PC-9 (cell line): ENCODE data around the gene OGDH. TPM values are rescaled to one million over a fixed set of nuclear protein-coding genes. Genes with fewer than 3 reads are reported as not detected.

Experiments used
- BruUV-seq: library from RNA; stranded (reverse); fragments of 400-500 nt; replicated peaks from 2 replicates; lab custom pipeline; 2021; lab: Mats Ljungman, UMichigan
- CTCF ChIA-PET: fragments of 300-600 bp; sonication (Branson Sonifier 250); formaldehyde crosslinking; loops from one replicate; lab custom pipeline; 2022; ENCODE audit warnings: antibody characterized with exemption; lab: Charles Lee
- POLR2A ChIA-PET: fragments of 300-600 bp; sonication (Branson Sonifier 250); formaldehyde crosslinking; loops from one replicate; lab custom pipeline; 2022; ENCODE audit warnings: antibody characterized with exemption; ENCODE audit not compliant: unreplicated experiment; lab: Charles Lee
- DNase-seq, 2 experiments: peaks; one replicate each; pipeline versions ENCODE4 v3.0.0 to v3.0.0-alpha.2; 2015 to 2022; ENCODE audit warnings: mixed read lengths in 1 of 2
- H2AFZ ChIP-seq: fragments of 200-600 bp; sonication (generic); 2 replicates; pipeline ENCODE4 v1.8.1; 2017; ENCODE audit warnings: antibody characterized with exemption
- H3F3A ChIP-seq: fragments of 200-600 bp; sonication (generic); 2 replicates; pipeline ENCODE4 v1.8.1; 2017; ENCODE audit warnings: antibody characterized with exemption, mild to moderate bottlenecking, low read depth; ENCODE audit not compliant: insufficient read depth
- H3K27ac ChIP-seq: fragments of 200-600 bp; sonication (generic); 2 replicates; pipeline ENCODE4 v1.6.1; 2016; ENCODE audit warnings: mixed run types
- H3K27me3 ChIP-seq: fragments of 200-600 bp; sonication (generic); 2 replicates; pipeline ENCODE4 v1.6.1; 2016; ENCODE audit warnings: low read depth, mixed run types; ENCODE audit not compliant: insufficient read depth
- H3K36me3 ChIP-seq: fragments of 200-600 bp; sonication (generic); 2 replicates; pipeline ENCODE4 v1.6.1; 2016; ENCODE audit warnings: low read depth, mixed run types
- H3K4me1 ChIP-seq: fragments of 200-600 bp; sonication (generic); replicated peaks from 2 replicates; pipeline ENCODE4 v1.6.1; 2016; ENCODE audit warnings: mixed run types; ENCODE audit not compliant: insufficient read depth
- H3K4me2 ChIP-seq: fragments of 200-600 bp; sonication (generic); 2 replicates; pipeline ENCODE4 v1.6.1; 2017; ENCODE audit warnings: mixed run types
- H3K4me3 ChIP-seq: fragments of 200-600 bp; sonication (generic); 2 replicates; pipeline ENCODE4 v1.6.1; 2016; ENCODE audit warnings: mixed run types
- H3K79me2 ChIP-seq: fragments of 200-600 bp; sonication (generic); 2 replicates; pipeline ENCODE4 v1.6.1; 2017; ENCODE audit warnings: low read depth, mixed run types
- H3K9me2 ChIP-seq: fragments of 200-600 bp; sonication (generic); 2 replicates; pipeline ENCODE4 v1.8.1; 2017; ENCODE audit warnings: mild to moderate bottlenecking; ENCODE audit not compliant: insufficient read depth
- H3K9me3 ChIP-seq: fragments of 200-600 bp; sonication (generic); 2 replicates; pipeline ENCODE4 v1.8.1; 2016; ENCODE audit warnings: low read depth; ENCODE audit not compliant: insufficient read depth
- H4K20me1 ChIP-seq: fragments of 200-600 bp; sonication (generic); 2 replicates; pipeline ENCODE4 v1.8.1; 2017; ENCODE audit not compliant: insufficient read depth
- CTCF ChIP-seq: fragments of 200-600 bp; sonication (generic); conservative IDR thresholded peaks from 2 replicates; pipeline ENCODE4 v1.6.1; 2017; ENCODE audit warnings: mixed run types, antibody characterized with exemption, mild to moderate bottlenecking, moderate library complexity
- EZH2 ChIP-seq: fragments of 200-600 bp; sonication (generic); IDR thresholded peaks from 2 replicates; pipeline ENCODE4 v1.8.0; 2017; ENCODE audit warnings: antibody characterized with exemption, low read depth
- intact Hi-C: fragments of 100-400 bp; cut with micrococcal nuclease; formaldehyde crosslinking; loops from one replicate; pipeline ENCODE4 v1.10.0; 2022; ENCODE audit not compliant: unreplicated experiment
- total RNA-seq: library from RNA; stranded (reverse); gene quantifications from 2 replicates; pipeline ENCODE4 v1.2.3, GENCODE V29; 2021

The OGDH gene
- total RNA-seq, 1 experiment from 2014 or later = 135 TPM

- H3K4me1 ChIP-seq = peaks cover 29% of the 10 kb centered on the region
- no peaks in the 10 kb centered on the region for H3K9me2 ChIP-seq
- intact Hi-C loops = no loop called here
- ChIA-PET CTCF (interaction anchor here (0.6 kb wide), 2 partner anchors 23 to 62 kb away, joined by 3 to 5 read pairs; no protein-coding TSS in a partner anchor), POLR2A (no interaction called here)
- peaks cover 25% of the 10 kb centered on the region for H4K20me1 ChIP-seq
- peaks cover 7% of the 10 kb centered on the region; the same call in 1 of the 2 replicates for H3K36me3 ChIP-seq
- H3K4me3 ChIP-seq = no peak overlapping the region
- peak in 1 of 2 experiments; percentile 32 for DNase-seq
- no peak overlapping the region for H3K27ac ChIP-seq
- H3K79me2 ChIP-seq = peaks cover 64% of the 10 kb centered on the region
- H3K27me3 ChIP-seq = no peaks in the 10 kb centered on the region
- TF ChIP-seq CTCF (no peak), EZH2 (no peak)
- BruUV-seq = no TSS peak
- peak overlapping the region; percentile 99 for H3K4me2 ChIP-seq
- H3F3A ChIP-seq = peaks cover 6% of the 10 kb centered on the region
- no peaks in the 10 kb centered on the region for H3K9me3 ChIP-seq
- H2AFZ ChIP-seq = no peak overlapping the region
These were observed 144.6 kb downstream of the OGDH start for GRCh38 chr7:44750921-44751571.

GRCh38 chr7:44752822-44753221, 146.4 kb downstream of the OGDH start:
- ChIA-PET POLR2A (interaction anchor here (0.6 to 0.7 kb wide), 4 partner anchors 41 to 152 kb away, joined by 3 to 15 read pairs (median 6); no protein-coding TSS in a partner anchor), CTCF (no interaction called here)
- no peak overlapping the region for H3K4me3 ChIP-seq
- H3K27ac ChIP-seq = no peak overlapping the region
- H3K36me3 ChIP-seq = peaks cover 7% of the 10 kb centered on the region; the same call in 1 of the 2 replicates
- H3F3A ChIP-seq = peaks cover 2% of the 10 kb centered on the region
- H4K20me1 ChIP-seq = peaks cover 25% of the 10 kb centered on the region
- no peak for TF ChIP-seq EZH2
- TF ChIP-seq CTCF = no peak
- H3K27me3 ChIP-seq = no peaks in the 10 kb centered on the region
- H3K4me1 ChIP-seq = peaks cover 25% of the 10 kb centered on the region
- no peak for DNase-seq
- H2AFZ ChIP-seq = no peak overlapping the region
- H3K9me3 ChIP-seq = no peaks in the 10 kb centered on the region
- BruUV-seq = no TSS peak
- no peaks in the 10 kb centered on the region for H3K9me2 ChIP-seq
- peaks cover 64% of the 10 kb centered on the region for H3K79me2 ChIP-seq
- H3K4me2 ChIP-seq = no peak overlapping the region
- intact Hi-C loops = no loop called here

GRCh38 chr7:44754802-44755697, 148.6 kb downstream of the OGDH start:
- DNase-seq = no peak
- ChIA-PET CTCF (no interaction called here), POLR2A (no interaction called here)
- Histone ChIP-seq H3K79me2 (peaks cover 52% of the 10 kb centered on the region), H3K4me2 (no peak overlapping the region), H3F3A (peaks cover 7% of the 10 kb centered on the region; the same call in 1 of the 2 replicates), H3K36me3 (peaks cover 12% of the 10 kb centered on the region; the same call in 1 of the 2 replicates), H3K27ac (no peak overlapping the region), H3K9me2 (no peaks in the 10 kb centered on the region), H4K20me1 (peaks cover 21% of the 10 kb centered on the region), H3K9me3 (no peaks in the 10 kb centered on the region), H3K27me3 (no peaks in the 10 kb centered on the region), H2AFZ (no peak overlapping the region), H3K4me1 (peaks cover 17% of the 10 kb centered on the region), H3K4me3 (no peak overlapping the region)
- TF ChIP-seq EZH2 (no peak), CTCF (no peak)
- intact Hi-C loops = no loop called here
- BruUV-seq = no TSS peak
